Measurements from ENCODE around the gene LENG8.

DNA sequence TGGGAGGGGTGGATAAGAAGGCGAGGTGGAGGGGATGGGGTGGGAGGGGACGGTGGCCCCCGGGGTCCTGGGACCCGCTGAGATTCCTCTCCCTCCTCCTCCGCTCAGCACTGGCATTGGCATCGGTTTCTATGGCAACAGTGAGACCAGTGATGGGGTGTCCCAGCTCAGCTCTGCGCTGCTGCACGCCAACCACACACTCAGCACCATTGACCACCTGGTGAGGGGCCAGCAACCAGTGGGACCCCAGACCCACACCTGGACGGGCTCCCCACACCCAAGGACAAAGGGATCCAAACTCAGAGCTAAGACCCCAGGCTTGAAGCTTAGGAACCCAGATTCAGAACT lies 27.9 kb upstream of the LENG8 start:
- TF ChIP-seq POLR2AphosphoS5 (IDR thresholded peaks at IDR 0.05; ENCODE audit: borderline replicate concordance, low read depth, low read length) = no peak
- TF ChIP-seq EZH2 (IDR thresholded peaks at IDR 0.05) = no peak
- TF ChIP-seq FOXP2 (optimal IDR thresholded peaks at IDR 0.05; ENCODE audit: control extremely low read depth, extremely low read length, insufficient read depth) = no peak

Data from SK-N-MC (cell line).